AG09319 (cell line): Measurements from ENCODE around the gene NAMPT.

ENCODE experiments used
- DNase-seq: peaks from one replicate; pipeline ENCODE4 v3.0.0-alpha.2; 2010; ENCODE audit warnings: low read depth; ENCODE audit errors: extremely low read depth
- TF ChIP-seq, protein P1 (sequence below): IDR thresholded peaks from 2 replicates; pipeline ENCODE4 v1.5.1; 2011; ENCODE audit warnings: low read depth, mild to moderate bottlenecking, inconsistent platforms, low read length, moderate library complexity

Gene NAMPT

GRCh38 chr7:106269254-106269961 lies 15.4 kb downstream of the NAMPT start:
- TF ChIP-seq, protein P1, sequence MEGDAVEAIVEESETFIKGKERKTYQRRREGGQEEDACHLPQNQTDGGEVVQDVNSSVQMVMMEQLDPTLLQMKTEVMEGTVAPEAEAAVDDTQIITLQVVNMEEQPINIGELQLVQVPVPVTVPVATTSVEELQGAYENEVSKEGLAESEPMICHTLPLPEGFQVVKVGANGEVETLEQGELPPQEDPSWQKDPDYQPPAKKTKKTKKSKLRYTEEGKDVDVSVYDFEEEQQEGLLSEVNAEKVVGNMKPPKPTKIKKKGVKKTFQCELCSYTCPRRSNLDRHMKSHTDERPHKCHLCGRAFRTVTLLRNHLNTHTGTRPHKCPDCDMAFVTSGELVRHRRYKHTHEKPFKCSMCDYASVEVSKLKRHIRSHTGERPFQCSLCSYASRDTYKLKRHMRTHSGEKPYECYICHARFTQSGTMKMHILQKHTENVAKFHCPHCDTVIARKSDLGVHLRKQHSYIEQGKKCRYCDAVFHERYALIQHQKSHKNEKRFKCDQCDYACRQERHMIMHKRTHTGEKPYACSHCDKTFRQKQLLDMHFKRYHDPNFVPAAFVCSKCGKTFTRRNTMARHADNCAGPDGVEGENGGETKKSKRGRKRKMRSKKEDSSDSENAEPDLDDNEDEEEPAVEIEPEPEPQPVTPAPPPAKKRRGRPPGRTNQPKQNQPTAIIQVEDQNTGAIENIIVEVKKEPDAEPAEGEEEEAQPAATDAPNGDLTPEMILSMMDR: no peak
- no peak for DNase-seq

DNA sequence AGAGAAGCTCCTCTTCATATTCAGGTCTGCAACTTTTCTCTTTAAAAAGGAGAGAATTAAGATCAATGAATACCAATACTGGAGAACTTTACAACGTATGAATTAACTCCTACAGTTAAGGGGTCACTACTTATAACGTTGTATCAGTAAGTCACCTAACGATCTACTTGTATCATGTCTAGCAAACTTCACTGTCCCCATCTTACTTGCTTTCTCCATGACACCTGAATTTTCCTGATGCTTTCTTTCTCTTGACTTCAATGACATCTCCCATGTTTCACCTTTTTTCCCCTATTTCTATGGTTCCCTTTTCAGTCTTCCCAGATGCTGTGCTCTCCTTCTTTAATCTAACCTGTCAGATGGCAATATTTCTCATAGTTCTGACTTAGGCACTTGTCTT lies 19.6 kb downstream of the NAMPT start:
- no peak for DNase-seq
- TF ChIP-seq, protein P1: no peak

- TF ChIP-seq, protein P1: no peak
- DNase-seq: no peak
These were observed 22.4 kb downstream of the NAMPT start for GRCh38 chr7:106262221-106262881.

- DNase-seq: no peak
- TF ChIP-seq, protein P1: no peak
These were observed 24.6 kb downstream of the NAMPT start for GRCh38 chr7:106260136-106260561.

GRCh38 chr7:106258789-106259188 lies 26.0 kb downstream of the NAMPT start:
- no peak for DNase-seq
- TF ChIP-seq, protein P1: no peak

GRCh38 chr7:106257752-106258151 lies 27.0 kb downstream of the NAMPT start:
- no peak for DNase-seq
- TF ChIP-seq, protein P1: no peak

- TF ChIP-seq, protein P1: no peak
- no peak for DNase-seq
These were observed 28.6 kb downstream of the NAMPT start for GRCh38 chr7:106256144-106256543.
